Stimulated activated CD4-positive, alpha-beta T cell treated with anti-CD3 and anti-CD28 coated beads, Interleukin-1b, Interleukin-23, amount 100 ng/mL, for 4 hours (primary cell): ENCODE data around the gene ERCC4.

Source experiments
- DNase-seq, 2 donors: peaks; one replicate each; pipeline ENCODE4 v3.0.0-alpha.2; 2020; ENCODE audit warnings: low read depth in 2 of 2

ERCC4 gene

GRCh38 chr16:13948086-13948485 is 28.1 kb downstream of the ERCC4 start:
- DNase-seq, result no peak

GRCh38 chr16:13950821-13951547 is 31.0 kb downstream of the ERCC4 start:
- no peak for DNase-seq

GRCh38 chr16:13951611-13952010 is 31.7 kb downstream of the ERCC4 start:
- no peak for DNase-seq

- DNase-seq, result no peak
Observed at GRCh38 chr16:13953501-13953900, 33.5 kb downstream of the ERCC4 start.

- DNase-seq, result no peak
Observed at GRCh38 chr16:13956635-13957196, 36.8 kb downstream of the ERCC4 start.

GRCh38 chr16:13957197-13958078 is 37.5 kb downstream of the ERCC4 start:
- no peak for DNase-seq

- DNase-seq, result no peak
Observed at GRCh38 chr16:13958474-13958873, 38.5 kb downstream of the ERCC4 start.

GRCh38 chr16:13959626-13960025 is 39.7 kb downstream of the ERCC4 start:
- DNase-seq, result no peak

- no peak for DNase-seq
Observed at GRCh38 chr16:13961099-13961811, 41.3 kb downstream of the ERCC4 start.

- no peak for DNase-seq
Observed at GRCh38 chr16:13962232-13962631, 42.3 kb downstream of the ERCC4 start.

GRCh38 chr16:13968835-13969234 is 48.9 kb downstream of the ERCC4 start:
- DNase-seq, result no peak

- DNase-seq, result no peak
Observed at GRCh38 chr16:13969711-13970110, 49.8 kb downstream of the ERCC4 start.

GRCh38 chr16:13970708-13971422 is 50.9 kb downstream of the ERCC4 start:
- DNase-seq, result no peak

- no peak for DNase-seq
Observed at GRCh38 chr16:13973321-13974023, 53.5 kb downstream of the ERCC4 start.

GRCh38 chr16:13977177-13977576 is 57.2 kb downstream of the ERCC4 start:
- no peak for DNase-seq

GRCh38 chr16:13982451-13982850 is 62.5 kb downstream of the ERCC4 start:
- DNase-seq, result no peak

GRCh38 chr16:13983625-13984024 is 63.7 kb downstream of the ERCC4 start:
- no peak for DNase-seq

- no peak for DNase-seq
Observed at GRCh38 chr16:13984794-13985193, 64.8 kb downstream of the ERCC4 start.

GRCh38 chr16:13988038-13988437 is 68.1 kb downstream of the ERCC4 start:
- no peak for DNase-seq

GRCh38 chr16:13992322-13992721 is 72.4 kb downstream of the ERCC4 start:
- DNase-seq, result no peak

- no peak for DNase-seq
Observed at GRCh38 chr16:13992976-13993375, 73.0 kb downstream of the ERCC4 start.
